GM12891 (cell line): ENCODE data around the gene ZRANB2.

Experiments
- PAX5 ChIP-seq: IDR thresholded peaks from 2 replicates; pipeline ENCODE4 v1.6.1; 2011; ENCODE audit warnings: low read length, moderate library complexity, mild to moderate bottlenecking; ENCODE audit not compliant: insufficient read depth, severe bottlenecking
- POLR2A ChIP-seq: IDR thresholded peaks from 2 replicates; pipeline ENCODE4 v1.6.1; 2011; ENCODE audit warnings: low read depth, low read length, control low read depth
- POLR2AphosphoS5 ChIP-seq: IDR thresholded peaks from 2 replicates; pipeline ENCODE4 v1.6.1; 2011; ENCODE audit warnings: low read depth, low read length, control low read depth
- SPI1 ChIP-seq: IDR thresholded peaks from 2 replicates; pipeline ENCODE4 v1.6.1; 2011; ENCODE audit warnings: low read depth, low read length, control low read depth
- TAF1 ChIP-seq: IDR thresholded peaks from 2 replicates; pipeline ENCODE4 v1.6.1; 2011; ENCODE audit warnings: low read depth, low read length, control low read depth

DNA sequence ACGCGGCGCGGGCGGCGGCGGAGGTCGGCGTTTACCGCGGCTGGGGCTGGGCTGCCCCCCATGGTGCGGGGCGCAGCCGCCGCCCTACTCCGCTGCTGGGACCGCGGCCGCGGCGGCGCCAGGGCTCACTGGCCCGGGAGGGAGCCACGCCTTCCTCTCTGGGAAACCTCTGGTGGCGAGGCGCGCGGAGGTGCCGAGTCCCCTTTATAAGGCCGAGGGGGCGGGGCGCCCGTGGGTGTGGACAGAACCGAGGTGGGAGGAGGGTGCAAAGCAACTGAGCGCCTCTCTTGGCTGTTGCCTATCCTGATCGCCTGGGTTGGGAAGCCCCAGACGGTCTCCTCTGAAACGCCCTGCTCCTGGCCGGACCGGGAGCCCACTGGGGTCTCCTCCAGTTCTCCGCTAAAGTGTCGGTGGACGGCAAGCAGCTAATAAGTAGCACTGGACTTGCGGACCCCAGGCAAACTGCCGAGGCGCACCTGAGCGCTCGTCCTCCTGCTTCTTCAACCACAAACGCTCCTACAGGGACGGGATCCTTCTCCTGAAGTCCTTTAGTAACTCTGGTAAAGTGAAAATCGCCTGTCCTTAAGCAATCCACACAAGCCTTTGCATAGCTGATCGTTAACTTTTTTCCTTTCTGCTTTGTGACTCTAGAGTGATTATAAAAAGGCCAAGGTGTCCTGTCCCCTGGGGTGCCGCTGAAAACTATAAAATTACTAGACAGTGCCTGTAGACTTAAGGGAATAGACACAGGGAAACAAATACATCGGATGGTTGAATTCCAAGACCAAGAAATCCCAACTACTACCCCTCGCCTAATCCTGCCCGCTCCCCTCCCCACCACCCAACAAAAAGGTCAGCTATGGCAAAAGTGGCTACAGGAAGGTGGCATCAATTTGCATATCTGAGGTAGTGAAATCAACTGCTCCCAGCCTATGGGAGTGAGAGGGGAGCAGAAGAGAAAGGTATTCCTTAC lies 32.9 kb downstream of the ZRANB2 start, which contains the start of gene PTGER3:
- no peak for TF ChIP-seq POLR2AphosphoS5
- TF ChIP-seq POLR2A: no peak
- TF ChIP-seq TAF1: no peak
- no peak for TF ChIP-seq SPI1
- TF ChIP-seq PAX5: no peak
